Prostate gland (tissue), 2 donors: ENCODE data around the gene DRC3. TPM values are rescaled to one million over a fixed set of nuclear protein-coding genes. Genes with fewer than 3 reads are reported as not detected.

Experiments
- DNase-seq: peaks from one replicate; pipeline ENCODE4 v3.0.0-alpha.2; 2019; ENCODE audit warnings: low spot score
- H3K27ac ChIP-seq, 2 donors: fragments of 200-600 bp; sonication (generic); 2 replicates each; pipeline ENCODE4 v1.5.1; 2017 to 2019
- H3K27me3 ChIP-seq: fragments of 200-600 bp; sonication (generic); replicated peaks from 2 replicates; pipeline ENCODE4 v1.5.1; 2019; ENCODE audit not compliant: insufficient read depth
- H3K36me3 ChIP-seq, 2 donors: fragments of 200-600 bp; sonication (generic); 1 replicate in 1 of 2; 2 replicates in 1 of 2; pipeline versions ENCODE4 v1.5.1 to v1.8.1; 2017 to 2019
- H3K4me1 ChIP-seq: fragments of 200-600 bp; sonication (generic); replicated peaks from 2 replicates; pipeline ENCODE4 v1.5.1; 2019
- H3K4me3 ChIP-seq, 2 donors: fragments of 200-600 bp; sonication (generic); 2 replicates each; pipeline ENCODE4 v1.5.1; 2017 to 2019
- H3K9me3 ChIP-seq: fragments of 200-600 bp; sonication (generic); 2 replicates; pipeline ENCODE4 v1.5.1; 2017
- CTCF ChIP-seq, 4 experiments: fragments of 200-600 bp in 2 of 4; fragments of 450-650 bp in 2 of 4; sonication (generic) in 2 of 4; IDR thresholded peaks; 1 replicate in 3 of 4; 2 replicates in 1 of 4; pipeline ENCODE4 v1.5.1; 2016 to 2019; ENCODE audit warnings: antibody characterized with exemption in 4 of 4, mild to moderate bottlenecking in 2 of 4, moderate library complexity in 2 of 4
- POLR2A ChIP-seq: fragments of 450-650 bp; IDR thresholded peaks from one replicate; pipeline ENCODE4 v1.6.1; 2016; ENCODE audit warnings: antibody characterized with exemption, mild to moderate bottlenecking
- POLR2AphosphoS5 ChIP-seq: sonication (generic); formaldehyde crosslinking; IDR thresholded peaks from one replicate; pipeline ENCODE4 v1.6.1; 2017; ENCODE audit warnings: antibody characterized with exemption
- WGBS: methylation state at CpG from one replicate; pipeline ENCODE4 v1.1.5; 2018; 5-methylcytosine and 5-hydroxymethylcytosine counted together
- intact Hi-C: fragments of 100-400 bp; cut with DNase I; formaldehyde crosslinking; loops from one replicate; pipeline ENCODE4 v1.14.2; 2022
- total RNA-seq, 2 donors: library from RNA; depleted of rRNA; stranded (reverse); fragments of >200 nt; gene quantifications; one replicate each; pipeline ENCODE4 v1.1.0, GENCODE V29; 2016

Gene DRC3
- total RNA-seq, 2 donors from 2014 or later = 4.5 to 10.0 TPM

GRCh38 chr17:18055597-18055996, 82.9 kb downstream of the DRC3 start:
- Histone ChIP-seq H3K4me1 (no peaks in the 10 kb centered on the region), H3K27me3 (no peaks in the 10 kb centered on the region), H3K9me3 (no peaks in the 10 kb centered on the region), H3K36me3 (peaks cover 0 to 6% of the 10 kb centered on the region in 2 donors), H3K27ac (no peak overlapping the region), H3K4me3 (no peak overlapping the region)
- intact Hi-C loops = no loop called here
- no peak for TF ChIP-seq POLR2A
- TF ChIP-seq POLR2AphosphoS5 = peak; percentile 59
- WGBS = 79% methylated on average over 6 of the region's 6 CpGs
- DNase-seq = no peak

GRCh38 chr17:18056214-18056613, 83.6 kb downstream of the DRC3 start:
- H3K9me3 ChIP-seq = no peaks in the 10 kb centered on the region
- no peak overlapping the region for H3K4me3 ChIP-seq
- no peaks in the 10 kb centered on the region for H3K4me1 ChIP-seq
- no peaks in the 10 kb centered on the region for H3K27me3 ChIP-seq
- intact Hi-C loops = no loop called here
- H3K27ac ChIP-seq = no peak overlapping the region
- WGBS = 96% methylated on average over 3 of the region's 3 CpGs
- H3K36me3 ChIP-seq = peaks cover 0 to 6% of the 10 kb centered on the region in 2 donors
- no peak for TF ChIP-seq POLR2A
- no peak for TF ChIP-seq CTCF (IDR thresholded peaks at IDR 0.05)
- no peak for TF ChIP-seq POLR2AphosphoS5
- DNase-seq = no peak

GRCh38 chr17:18059283-18059682, 86.6 kb downstream of the DRC3 start:
- intact Hi-C loops = no loop called here
- Histone ChIP-seq H3K27ac (no peak overlapping the region), H3K9me3 (no peaks in the 10 kb centered on the region), H3K36me3 (peaks cover 0 to 6% of the 10 kb centered on the region in 2 donors), H3K27me3 (no peaks in the 10 kb centered on the region), H3K4me3 (no peak overlapping the region), H3K4me1 (no peaks in the 10 kb centered on the region)
- TF ChIP-seq POLR2AphosphoS5 (no peak), CTCF (IDR thresholded peaks at IDR 0.05) (no peak), POLR2A (no peak)
- 83% methylated on average over 5 of the region's 5 CpGs for WGBS
- DNase-seq = no peak

GRCh38 chr17:18064053-18064452, 91.4 kb downstream of the DRC3 start:
- H3K27me3 ChIP-seq = no peaks in the 10 kb centered on the region
- no peak overlapping the region for H3K4me3 ChIP-seq
- H3K27ac ChIP-seq = no peak overlapping the region
- intact Hi-C loops = no loop called here
- no peak for TF ChIP-seq POLR2A
- TF ChIP-seq POLR2AphosphoS5 = no peak
- no peak for TF ChIP-seq CTCF (IDR thresholded peaks at IDR 0.05)
- peaks cover 0 to 1% of the 10 kb centered on the region in 2 donors for H3K36me3 ChIP-seq
- no peak for DNase-seq
- WGBS = 78% methylated on average over 2 of the region's 2 CpGs
- H3K9me3 ChIP-seq = no peaks in the 10 kb centered on the region
- no peaks in the 10 kb centered on the region for H3K4me1 ChIP-seq

GRCh38 chr17:18065546-18065945, 92.9 kb downstream of the DRC3 start:
- no peak overlapping the region for H3K4me3 ChIP-seq
- TF ChIP-seq POLR2AphosphoS5 = no peak
- no peak for TF ChIP-seq CTCF (IDR thresholded peaks at IDR 0.05)
- no peak for TF ChIP-seq POLR2A
- no peaks in the 10 kb centered on the region for H3K9me3 ChIP-seq
- no peaks in the 10 kb centered on the region for H3K27me3 ChIP-seq
- H3K36me3 ChIP-seq = no peaks in the 10 kb centered on the region
- WGBS = 89% methylated on average over 11 of the region's 11 CpGs
- H3K4me1 ChIP-seq = no peaks in the 10 kb centered on the region
- intact Hi-C loops = no loop called here
- DNase-seq = no peak
- H3K27ac ChIP-seq = no peak overlapping the region

Other genes with a start within 250 kb of the DRC3 start
- gene SREBF1, start 135.9 kb upstream of the DRC3 start, total RNA-seq = 100 to 1,000 TPM; 134 to 299 TPM
- gene TOM1L2, start 462 bp upstream of the DRC3 start, total RNA-seq = 100 to 1,000 TPM; 162 to 185 TPM
- 10 to 100 TPM; 17.7 to 30.5 TPM for gene ATPAF2, start 66.3 kb downstream of the DRC3 start, total RNA-seq
- gene GID4, start 66.5 kb downstream of the DRC3 start, total RNA-seq = 10 to 100 TPM; 11.0 to 19.1 TPM
- 10 to 100 TPM; 44.1 to 56.9 TPM for gene DRG2, start 115.1 kb downstream of the DRC3 start, total RNA-seq
- 1 to 10 TPM in 1 of 2 donors, under 1 TPM in 1; 0.32 to 8.3 TPM for gene MYO15A, start 135.9 kb downstream of the DRC3 start, total RNA-seq
- gene ALKBH5, start 211.0 kb downstream of the DRC3 start, total RNA-seq = 100 to 1,000 TPM; 132 to 230 TPM